SH-SY5Y (cell line): ENCODE data around the gene KMT2E.

Experiments used
- GATA2 ChIP-seq: IDR thresholded peaks from 2 replicates; pipeline ENCODE4 v1.6.1; 2011; ENCODE audit warnings: mild to moderate bottlenecking, low read depth, low read length
- GATA3 ChIP-seq: IDR thresholded peaks from 2 replicates; pipeline ENCODE4 v1.6.1; 2011; ENCODE audit warnings: low read depth, mild to moderate bottlenecking, low read length, moderate library complexity

DNA sequence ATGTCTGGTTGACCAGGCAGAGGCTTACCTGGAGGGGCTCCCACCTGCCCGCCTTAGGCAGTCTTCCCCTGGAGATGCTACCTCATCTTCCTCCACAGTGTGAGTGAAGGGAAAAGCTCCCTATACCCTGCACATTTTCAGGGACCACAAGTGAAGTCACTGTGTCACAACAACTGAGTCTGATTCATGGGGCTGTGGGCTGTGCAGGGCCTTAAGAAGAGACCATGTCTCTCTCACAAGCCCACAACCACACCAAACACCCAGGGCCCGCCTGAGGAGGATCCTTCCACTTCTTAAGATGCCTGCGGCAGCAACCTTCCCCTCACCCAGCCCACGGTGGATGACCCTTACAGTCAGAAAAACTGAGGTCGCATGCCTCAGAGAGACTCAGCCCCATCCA, 118.3 kb downstream of the KMT2E start:
- TF ChIP-seq GATA2 (no peak), GATA3 (no peak)
